Activated CD8-positive, alpha-beta T cell treated with anti-CD3 and anti-CD28 coated beads, Interleukin-2, amount 10 ng/mL, durations not matched to agents 7 days and 5 days (primary cell): Measurements from ENCODE around the gene KLC4. TPM values are rescaled to one million over a fixed set of nuclear protein-coding genes. Genes with fewer than 3 reads are reported as not detected.
"Not testable (repeated sequence)": the region's sequence is repeated elsewhere in the genome, so short reads cannot be mapped to it uniquely, and the experiment has no call there.

Experiments
- ATAC-seq: fragments of 150-1000 bp; cut with Tn5 transposase; one replicate; pipeline ENCODE4 v1.10.0; 2021; ENCODE audit warnings: moderate library complexity
- CTCF ChIA-PET: fragments of 350-600 bp; sonication (Branson Sonifier 250); formaldehyde crosslinking; loops from one replicate; lab custom pipeline; 2021; ENCODE audit warnings: antibody characterized with exemption; lab: Charles Lee
- POLR2A ChIA-PET: fragments of 350-600 bp; sonication (Branson Sonifier 250); formaldehyde crosslinking; loops from one replicate; lab custom pipeline; 2021; ENCODE audit warnings: antibody characterized with exemption; lab: Charles Lee
- DNase-seq: peaks from one replicate; pipeline ENCODE4 v3.0.0-alpha.2; 2020
- H3K27ac Mint-ChIP-seq: one replicate; pipeline ENCODE4 v1.8.0; 2021; ENCODE audit warnings: mild to moderate bottlenecking, mixed read lengths
- H3K27me3 Mint-ChIP-seq: one replicate; pipeline ENCODE4 v1.8.0; 2021; ENCODE audit warnings: low read depth, mixed read lengths
- H3K36me3 Mint-ChIP-seq: one replicate; pipeline ENCODE4 v1.8.0; 2021; ENCODE audit warnings: low read depth, mixed read lengths
- H3K4me1 Mint-ChIP-seq: one replicate; pipeline ENCODE4 v1.8.0; 2021; ENCODE audit warnings: low read depth, mixed read lengths
- H3K4me3 Mint-ChIP-seq: one replicate; pipeline ENCODE4 v1.8.0; 2021; ENCODE audit warnings: mild to moderate bottlenecking, mixed read lengths
- H3K9me3 Mint-ChIP-seq: one replicate; pipeline ENCODE4 v1.8.0; 2022; ENCODE audit warnings: mixed read lengths; ENCODE audit not compliant: insufficient read depth
- total RNA-seq, 2 experiments: library from RNA; stranded (reverse); gene quantifications; one replicate each; pipeline ENCODE4 v1.2.3, GENCODE V29; 2021

Gene KLC4
- total RNA-seq, 2 experiments from 2014 or later, result 11.1 to 12.4 TPM

GRCh38 chr6:43070028-43070632 lies 10.7 kb downstream of the KLC4 start:
- ATAC-seq (peak; percentile 78), DNase-seq (peak; percentile 43)
- POLR2A ChIA-PET, result no interaction called here
- Mint-ChIP-seq H3K4me1 (peaks cover 3% of the 10 kb centered on the region), H3K36me3 (no peaks in the 10 kb centered on the region), H3K27ac (no peak overlapping the region), H3K9me3 (no peaks in the 10 kb centered on the region), H3K4me3 (no peak overlapping the region), H3K27me3 (peaks cover 3% of the 10 kb centered on the region)
- CTCF ChIA-PET, result interaction anchor here (1.0 to 3.4 kb wide), 3 partner anchors 10 to 73 kb away, joined by 3 to 25 read pairs (median 3); partner anchors contain the start of gene KLC4

DNA sequence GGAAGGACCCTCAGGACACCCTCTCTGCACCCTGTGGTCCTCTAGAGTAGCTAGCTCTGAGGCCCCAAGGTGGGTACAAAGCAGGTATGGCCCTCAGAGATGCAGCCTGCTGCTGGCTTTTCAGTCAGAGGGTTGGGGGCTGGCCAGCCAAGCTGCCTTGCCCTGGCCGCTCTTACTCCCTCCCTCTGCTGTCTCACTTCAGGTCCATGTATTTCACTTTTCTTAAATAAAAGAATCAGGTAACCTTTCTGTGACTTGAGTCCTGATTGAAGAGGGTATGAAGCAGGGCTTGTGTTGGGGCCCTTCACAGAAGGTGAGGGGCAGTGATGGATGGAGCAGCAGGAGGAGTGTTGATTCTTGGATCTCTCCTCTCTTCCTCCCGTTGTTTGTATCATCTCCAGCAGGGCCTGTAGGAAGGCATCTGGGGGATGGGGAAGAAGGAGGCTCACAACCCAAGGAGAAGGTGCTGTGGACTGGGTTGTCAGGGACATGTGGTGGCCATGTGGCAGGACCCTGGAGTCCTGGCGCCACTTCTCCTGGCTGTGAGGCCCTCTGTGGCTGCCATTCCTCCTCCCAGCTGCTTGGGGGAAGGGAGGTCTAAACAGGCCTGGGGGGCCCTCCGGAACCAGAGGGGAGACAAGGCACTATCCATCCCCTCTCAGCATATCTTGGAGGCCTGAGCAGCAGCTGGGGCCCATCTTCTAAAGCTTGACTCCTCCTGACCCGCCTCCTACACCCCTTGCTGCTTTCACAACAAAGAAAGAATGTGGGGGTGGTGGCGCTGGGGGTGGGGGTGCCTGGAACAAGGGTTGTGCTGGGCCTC lies 15.6 kb downstream of the KLC4 start:
- Mint-ChIP-seq H3K9me3 (no peaks in the 10 kb centered on the region), H3K4me1 (peaks cover 7% of the 10 kb centered on the region), H3K36me3 (no peaks in the 10 kb centered on the region), H3K27me3 (peaks cover 25% of the 10 kb centered on the region), H3K4me3 (no peak overlapping the region), H3K27ac (no peak overlapping the region)
- POLR2A ChIA-PET, result no interaction called here
- ATAC-seq (no peak), DNase-seq (no peak)
- CTCF ChIA-PET, result interaction anchor here (4.7 kb wide), 1 partner anchor 68 kb away, joined by 22 read pairs; no protein-coding TSS in a partner anchor

DNA sequence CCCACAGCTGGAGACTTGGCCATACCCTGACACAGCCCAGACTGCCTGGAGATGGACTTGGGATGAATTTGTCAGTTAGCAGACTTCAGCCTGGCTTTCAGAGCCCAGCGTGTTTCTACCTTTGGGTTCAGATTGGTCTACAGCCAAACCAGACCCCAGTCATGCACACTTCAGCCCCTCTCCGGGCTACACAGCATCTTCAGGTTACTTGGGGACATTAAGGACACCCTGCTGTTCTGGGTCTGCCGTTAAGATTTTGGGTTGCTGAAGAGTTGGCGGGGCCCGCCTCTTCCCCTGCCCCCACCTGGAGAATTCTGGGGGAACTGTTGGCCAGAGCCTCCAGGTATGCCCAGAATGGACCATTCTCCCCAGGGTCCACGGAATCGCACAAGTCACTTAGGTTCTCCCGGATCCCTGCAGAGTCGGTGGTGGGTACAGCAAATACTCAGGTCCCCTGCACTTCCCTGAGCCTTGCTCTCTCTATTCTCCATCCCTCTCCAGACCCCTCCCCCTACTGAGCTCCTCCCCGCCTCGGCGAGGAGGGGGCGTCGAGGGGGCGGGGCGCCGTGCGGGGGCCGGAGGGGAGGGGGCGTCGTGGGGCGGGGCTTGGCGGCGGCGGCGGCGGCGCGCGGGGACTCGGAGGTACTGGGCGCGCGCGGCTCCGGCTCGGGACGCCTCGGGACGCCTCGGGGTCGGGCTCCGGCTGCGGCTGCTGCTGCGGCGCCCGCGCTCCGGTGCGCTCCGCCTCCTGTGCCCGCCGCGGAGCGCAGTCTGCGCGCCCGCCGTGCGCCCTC lies 16.4 kb downstream of the KLC4 start, which contains the start of gene PTK7:
TSS of gene PTK7 (plus strand) at position 645 of the 794 bp plus-strand sequence. CDS start 175 bp downstream, outside the sequence.
- no peaks in the 10 kb centered on the region for H3K36me3 Mint-ChIP-seq
- peaks cover 26% of the 10 kb centered on the region for H3K27me3 Mint-ChIP-seq
- peak; percentile 62 for ATAC-seq
- H3K4me3 Mint-ChIP-seq, result peak within 1 kb of the TSS; percentile 40
- ChIA-PET POLR2A (no interaction called here), CTCF (interaction anchor here (4.7 kb wide), 1 partner anchor 67 kb away, joined by 22 read pairs; no protein-coding TSS in a partner anchor)
- H3K27ac Mint-ChIP-seq, result no peak within 1 kb of the TSS
- no peaks in the 10 kb centered on the region for H3K9me3 Mint-ChIP-seq
- no peak for DNase-seq
- H3K4me1 Mint-ChIP-seq, result peaks cover 7% of the 10 kb centered on the region

- ATAC-seq (peak; percentile 20), DNase-seq (no peak)
- Mint-ChIP-seq H3K4me3 (peak overlapping the region; percentile 40), H3K9me3 (no peaks in the 10 kb centered on the region), H3K36me3 (no peaks in the 10 kb centered on the region), H3K27ac (no peak overlapping the region), H3K27me3 (peaks cover 29% of the 10 kb centered on the region), H3K4me1 (peaks cover 7% of the 10 kb centered on the region)
- ChIA-PET POLR2A (no interaction called here), CTCF (interaction anchor here (4.7 kb wide), 1 partner anchor 66 kb away, joined by 22 read pairs; no protein-coding TSS in a partner anchor)
These were observed 17.3 kb downstream of the KLC4 start for GRCh38 chr6:43076464-43077332.

GRCh38 chr6:43077333-43077809 lies 17.9 kb downstream of the KLC4 start:
- H3K4me1 Mint-ChIP-seq, result peaks cover 8% of the 10 kb centered on the region
- no peaks in the 10 kb centered on the region for H3K9me3 Mint-ChIP-seq
- no peak for ATAC-seq
- H3K4me3 Mint-ChIP-seq, result peak overlapping the region; percentile 40
- no peaks in the 10 kb centered on the region for H3K36me3 Mint-ChIP-seq
- H3K27me3 Mint-ChIP-seq, result peaks cover 30% of the 10 kb centered on the region
- CTCF ChIA-PET, result interaction anchor here (4.7 kb wide), 1 partner anchor 65 kb away, joined by 22 read pairs; no protein-coding TSS in a partner anchor
- no peak for DNase-seq
- POLR2A ChIA-PET, result interaction anchor here (0.8 kb wide), 1 partner anchor 148 kb away, joined by 4 read pairs; the partner anchor contains the start of gene CNPY3
- H3K27ac Mint-ChIP-seq, result no peak overlapping the region

DNA sequence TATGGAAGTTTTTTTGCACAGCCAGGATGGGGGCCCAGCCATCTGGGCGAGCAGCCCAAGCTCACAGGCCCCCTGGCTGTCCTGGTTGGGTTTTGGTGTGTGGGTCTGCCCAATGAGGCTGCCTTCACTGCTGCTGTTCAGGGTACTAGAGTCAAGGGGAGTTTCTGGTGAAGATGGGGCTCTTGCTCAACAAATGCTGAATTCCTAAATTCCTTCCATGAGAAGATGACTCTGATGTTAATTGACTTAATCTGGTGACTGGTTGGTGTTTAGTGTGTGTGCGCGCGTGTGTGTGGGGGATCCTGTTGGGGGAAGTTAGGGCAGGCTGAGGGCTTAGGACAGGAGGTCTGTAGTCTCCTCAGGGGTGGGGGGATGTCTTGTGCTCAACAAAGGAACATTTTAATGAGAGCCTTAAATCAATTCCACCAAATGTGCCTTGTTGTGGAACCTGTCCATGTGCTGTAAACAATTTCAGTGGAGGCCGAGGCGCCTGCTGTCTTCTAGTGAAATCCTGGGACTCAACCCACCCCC lies 18.6 kb downstream of the KLC4 start:
- POLR2A ChIA-PET, result interaction anchor here (0.8 kb wide), 1 partner anchor 149 kb away, joined by 4 read pairs; the partner anchor contains the start of gene CNPY3
- no peaks in the 10 kb centered on the region for H3K9me3 Mint-ChIP-seq
- H3K36me3 Mint-ChIP-seq, result no peaks in the 10 kb centered on the region
- DNase-seq, result no peak
- H3K4me1 Mint-ChIP-seq, result peaks cover 8% of the 10 kb centered on the region
- peaks cover 33% of the 10 kb centered on the region for H3K27me3 Mint-ChIP-seq
- H3K4me3 Mint-ChIP-seq, result no peak overlapping the region
- no peak overlapping the region for H3K27ac Mint-ChIP-seq
- CTCF ChIA-PET, result interaction anchor here (4.7 kb wide), 1 partner anchor 65 kb away, joined by 22 read pairs; no protein-coding TSS in a partner anchor
- ATAC-seq, result no peak

- ChIA-PET CTCF (no interaction called here), POLR2A (no interaction called here)
- Mint-ChIP-seq H3K9me3 (no peaks in the 10 kb centered on the region), H3K4me1 (peaks cover 8% of the 10 kb centered on the region), H3K36me3 (no peaks in the 10 kb centered on the region), H3K27ac (no peak overlapping the region), H3K4me3 (no peak overlapping the region), H3K27me3 (peaks cover 33% of the 10 kb centered on the region)
- DNase-seq (no peak), ATAC-seq (no peak)
These were observed 19.3 kb downstream of the KLC4 start for GRCh38 chr6:43078691-43079090.

- DNase-seq (no peak), ATAC-seq (no peak)
- Mint-ChIP-seq H3K4me1 (peaks cover 8% of the 10 kb centered on the region), H3K27ac (no peak overlapping the region), H3K36me3 (no peaks in the 10 kb centered on the region), H3K27me3 (peaks cover 27% of the 10 kb centered on the region), H3K4me3 (no peak overlapping the region), H3K9me3 (no peaks in the 10 kb centered on the region)
- ChIA-PET POLR2A (interaction anchor here (0.5 kb wide), 1 partner anchor 402 kb away, joined by 3 read pairs; no protein-coding TSS in a partner anchor), CTCF (no interaction called here)
These were observed 21.6 kb downstream of the KLC4 start for GRCh38 chr6:43081043-43081442.

DNA sequence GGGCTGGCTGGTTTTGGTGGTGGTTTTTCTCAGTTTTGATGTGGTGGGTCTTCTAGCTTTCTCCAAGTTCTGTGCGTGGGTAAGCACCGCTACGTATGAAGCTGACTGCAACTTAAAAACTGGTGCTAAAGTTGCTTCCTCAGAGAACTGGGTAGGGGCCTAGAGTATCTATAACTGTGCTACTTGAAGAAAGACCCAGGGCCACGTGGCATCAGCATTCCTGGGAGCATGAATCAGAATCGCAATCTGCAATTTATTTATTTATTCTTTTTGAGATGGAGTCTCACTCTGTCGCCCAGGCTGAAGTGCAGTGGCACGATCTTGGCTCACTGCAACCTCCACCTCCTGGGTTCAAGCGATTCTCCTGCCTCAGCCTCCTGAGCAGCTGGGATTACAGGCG lies 22.5 kb downstream of the KLC4 start:
- ATAC-seq, H3K4me3 Mint-ChIP-seq, H3K27ac Mint-ChIP-seq, H3K4me1 Mint-ChIP-seq, H3K36me3 Mint-ChIP-seq, POLR2A ChIA-PET, H3K9me3 Mint-ChIP-seq, DNase-seq: not testable (repeated sequence)
- CTCF ChIA-PET, result interaction anchor here (1.1 kb wide), 1 partner anchor 13 kb away, joined by 3 read pairs; no protein-coding TSS in a partner anchor
- H3K27me3 Mint-ChIP-seq, result peaks cover 27% of the 10 kb centered on the region
